K562 (cell line): ENCODE measurements around the gene PDZD8. TPM values are rescaled to one million over a fixed set of nuclear protein-coding genes. Genes with fewer than 3 reads are reported as not detected.
A peak's percentile ranks its signal among the peaks of the same experiment; 100 is the strongest.

ENCODE experiments used
- ATF7 ChIP-seq: fragments of 450-650 bp; IDR thresholded peaks from 2 replicates; pipeline ENCODE4 v1.7.1; 2014; ENCODE audit warnings: mild to moderate bottlenecking, moderate library complexity
- BDP1 ChIP-seq: IDR thresholded peaks from 3 replicates; pipeline ENCODE4 v1.6.1; 2011; ENCODE audit not compliant: insufficient read length, insufficient read depth
- BRD4 ChIP-seq: fragments of 200-600 bp; sonication (generic); IDR thresholded peaks from 2 replicates; pipeline ENCODE4 v1.6.1; 2017; ENCODE audit warnings: inconsistent platforms
- CHCHD3 ChIP-seq: fragments of 250-450 bp; sonication (Bioruptor Pico); IDR thresholded peaks from 2 replicates; pipeline ENCODE4 v2.1.2; 2022; ENCODE audit warnings: mild to moderate bottlenecking
- EHMT2 ChIP-seq: fragments of 450-650 bp; IDR thresholded peaks from 2 replicates; pipeline ENCODE4 v1.6.1; 2018; ENCODE audit warnings: antibody characterized with exemption
- GATAD2B ChIP-seq: fragments of 450-650 bp; IDR thresholded peaks from 2 replicates; pipeline ENCODE4 v1.6.1; 2017; ENCODE audit warnings: mild to moderate bottlenecking, borderline replicate concordance
- HDAC1 ChIP-seq, 2 experiments: fragments of 450-650 bp; IDR thresholded peaks; 2 replicates each; pipeline ENCODE4 v1.6.1; 2016 to 2017; ENCODE audit warnings: inconsistent platforms in 1 of 2, mild to moderate bottlenecking in 1 of 2, moderate library complexity in 1 of 2
- KAT2B ChIP-seq: IDR thresholded peaks from one replicate; pipeline ENCODE4 v1.6.1; 2012; ENCODE audit warnings: low read depth, mild to moderate bottlenecking, control low read depth, inconsistent platforms, low read length, moderate library complexity
- MYBL2 ChIP-seq, 2 experiments: fragments of 450-650 bp in 1 of 2; sonication (generic) in 1 of 2; formaldehyde crosslinking in 1 of 2; IDR thresholded peaks; 2 replicates each; pipeline versions ENCODE4 v1.6.1 to v1.8.1; 2017 to 2022; ENCODE audit warnings: borderline replicate concordance in 1 of 2, inconsistent platforms in 1 of 2, low read depth in 1 of 2, mild to moderate bottlenecking in 1 of 2, missing genetic modification reagents in 1 of 2, moderate library complexity in 1 of 2
- PHB ChIP-seq: fragments of 250-450 bp; sonication (Bioruptor Pico); IDR thresholded peaks from 2 replicates; pipeline ENCODE4 v1.5.0; 2021
- RBBP5 ChIP-seq: fragments of 200-600 bp; sonication (generic); IDR thresholded peaks from 2 replicates; pipeline ENCODE4 v1.6.1; 2012; ENCODE audit warnings: borderline replicate concordance, mild to moderate bottlenecking, low read length, control low read depth, inconsistent platforms; ENCODE audit not compliant: insufficient read depth, poor library complexity, severe bottlenecking
- SIN3B ChIP-seq: fragments of 450-650 bp; IDR thresholded peaks from 2 replicates; pipeline ENCODE4 v1.6.1; 2017; ENCODE audit warnings: low read depth, mild to moderate bottlenecking, moderate library complexity
- SIX5 ChIP-seq, 2 experiments: IDR thresholded peaks; 2 replicates each; pipeline ENCODE4 v1.6.1; 2011; ENCODE audit warnings: low read length in 2 of 2, borderline replicate concordance in 1 of 2, low read depth in 1 of 2, mild to moderate bottlenecking in 1 of 2, moderate library complexity in 1 of 2; ENCODE audit not compliant: insufficient read depth in 1 of 2
- SMARCA5 ChIP-seq: fragments of 450-650 bp; IDR thresholded peaks from 2 replicates; pipeline ENCODE4 v1.6.1; 2016
- SREBF1 ChIP-seq: fragments of 150-350 bp; IDR thresholded peaks from 2 replicates; pipeline ENCODE4 v1.6.1; 2014; ENCODE audit warnings: antibody characterized with exemption, low read depth, low read length, borderline replicate concordance
- TAF7 ChIP-seq: fragments of 450-650 bp; IDR thresholded peaks from 2 replicates; pipeline ENCODE4 v1.6.1; 2016; ENCODE audit warnings: missing genetic modification characterization, missing compliant biosample characterization
- TBP ChIP-seq: optimal IDR thresholded peaks from 2 replicates; pipeline ENCODE3; 2011; ENCODE audit warnings: low read depth, low read length, improper control_type of control experiment
- TGIF2 ChIP-seq: sonication (generic); formaldehyde crosslinking; IDR thresholded peaks from 2 replicates; pipeline ENCODE4 v1.8.1; 2022; ENCODE audit warnings: mild to moderate bottlenecking, missing genetic modification reagents, moderate library complexity
- ZNF583 ChIP-seq: fragments of 250-450 bp; sonication (Bioruptor Pico); IDR thresholded peaks from 2 replicates; pipeline ENCODE4 v1.4.0; 2020
- polyA plus RNA-seq, 8 experiments: library from polyadenylated mRNA; depleted of rRNA in 4 of 8; stranded (reverse) in 5 of 8; unstranded in 3 of 8; fragments of >200 nt; fragmentation: Nextera tagmentation in 2 of 8; fragmentation: Illumina TruSeq in 1 of 8; extraction: Ambion mirVana in 2 of 8; extraction: Trizol in 1 of 8; gene quantifications; 2 replicates each; pipeline versions ENCODE4 v1.2.1 to v1.2.3, GENCODE V29; 2011 to 2014; ENCODE audit warnings: inconsistent platforms in 1 of 8, missing spikeins in 1 of 8
- total RNA-seq, 7 experiments: library from RNA; depleted of rRNA in 6 of 7; stranded (reverse); fragments of >200 nt in 6 of 7; fragmentation: Illumina TruSeq in 2 of 7; extraction: Trizol in 2 of 7; gene quantifications; 2 replicates each; pipeline versions ENCODE4 v1.2.1 to v1.2.3, GENCODE V29; 2011 to 2021; ENCODE audit warnings: low replicate concordance in 1 of 7
- TF ChIP-seq, protein P1 (sequence below), 2 experiments: fragments of 450-650 bp in 1 of 2; IDR thresholded peaks; 2 replicates each; pipeline ENCODE4 v1.6.1; 2011 to 2017; ENCODE audit warnings: low read depth in 2 of 2, antibody characterized with exemption in 1 of 2, borderline replicate concordance in 1 of 2, low read length in 1 of 2, mild to moderate bottlenecking in 1 of 2, mixed read lengths in 1 of 2; ENCODE audit not compliant: control insufficient read depth in 1 of 2
- TF ChIP-seq, protein P2 (sequence below): sonication (generic); formaldehyde crosslinking; IDR thresholded peaks from 2 replicates; pipeline ENCODE4 v1.5.0; 2020; ENCODE audit warnings: missing genetic modification reagents
- TF ChIP-seq, protein P3 (sequence below): sonication (generic); formaldehyde crosslinking; IDR thresholded peaks from 2 replicates; pipeline ENCODE4 v1.8.0; 2022; ENCODE audit warnings: mild to moderate bottlenecking, missing genetic modification reagents
- TF ChIP-seq, protein P4 (sequence below): fragments of 450-650 bp; formaldehyde crosslinking; IDR thresholded peaks from 2 replicates; pipeline ENCODE4 v1.4.0; 2022; ENCODE audit warnings: mild to moderate bottlenecking, moderate library complexity

The PDZD8 gene
- total and polyA plus RNA-seq, 9 of the 15 experiments (the other 6 are each of a cell fraction or from before 2014, with no cell fraction given): 5.5 to 53.4 (median 36.8) TPM

DNA sequence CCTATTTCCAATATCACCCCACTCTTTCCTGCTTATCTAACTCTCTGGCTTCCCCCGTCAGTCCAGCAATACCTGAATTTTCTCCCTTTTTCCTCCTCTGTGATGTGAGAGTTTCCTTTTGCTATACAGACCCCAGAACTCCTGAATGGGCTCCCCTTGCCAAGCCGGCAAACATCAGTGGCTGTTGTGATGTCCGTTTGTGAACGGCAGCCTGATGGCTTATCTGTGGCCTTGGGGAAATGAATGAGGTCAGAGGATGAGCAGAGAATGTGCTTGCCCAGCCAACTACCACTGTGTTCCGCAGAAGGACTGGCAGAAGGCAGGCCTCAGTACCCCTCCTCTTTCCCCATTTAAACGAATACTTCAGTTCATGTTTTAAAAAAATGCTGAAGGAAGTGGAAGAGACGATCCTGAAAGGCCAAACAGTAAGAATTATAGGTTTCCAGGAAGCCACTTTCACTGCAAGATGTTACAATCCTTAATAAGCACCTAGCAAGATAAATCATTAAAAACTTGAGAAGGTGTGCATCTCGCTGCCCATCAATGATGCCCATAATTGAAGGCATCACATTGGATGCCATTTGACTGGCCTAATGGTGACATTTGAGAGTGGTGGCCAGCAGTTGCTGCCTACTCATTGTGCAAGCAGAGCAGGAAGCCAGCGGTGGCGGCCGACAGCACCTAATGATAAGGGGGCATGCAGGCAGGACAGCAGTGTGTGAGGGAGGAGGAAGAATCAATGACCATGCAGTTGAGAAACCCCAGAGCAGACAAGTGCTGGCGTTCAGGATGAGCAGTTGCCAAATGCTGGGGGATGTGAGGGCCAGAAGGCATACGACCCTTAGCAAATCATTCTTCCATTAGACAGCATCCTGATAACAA, 102.8 kb downstream of the PDZD8 start (continued):
- TF ChIP-seq, protein P1, sequence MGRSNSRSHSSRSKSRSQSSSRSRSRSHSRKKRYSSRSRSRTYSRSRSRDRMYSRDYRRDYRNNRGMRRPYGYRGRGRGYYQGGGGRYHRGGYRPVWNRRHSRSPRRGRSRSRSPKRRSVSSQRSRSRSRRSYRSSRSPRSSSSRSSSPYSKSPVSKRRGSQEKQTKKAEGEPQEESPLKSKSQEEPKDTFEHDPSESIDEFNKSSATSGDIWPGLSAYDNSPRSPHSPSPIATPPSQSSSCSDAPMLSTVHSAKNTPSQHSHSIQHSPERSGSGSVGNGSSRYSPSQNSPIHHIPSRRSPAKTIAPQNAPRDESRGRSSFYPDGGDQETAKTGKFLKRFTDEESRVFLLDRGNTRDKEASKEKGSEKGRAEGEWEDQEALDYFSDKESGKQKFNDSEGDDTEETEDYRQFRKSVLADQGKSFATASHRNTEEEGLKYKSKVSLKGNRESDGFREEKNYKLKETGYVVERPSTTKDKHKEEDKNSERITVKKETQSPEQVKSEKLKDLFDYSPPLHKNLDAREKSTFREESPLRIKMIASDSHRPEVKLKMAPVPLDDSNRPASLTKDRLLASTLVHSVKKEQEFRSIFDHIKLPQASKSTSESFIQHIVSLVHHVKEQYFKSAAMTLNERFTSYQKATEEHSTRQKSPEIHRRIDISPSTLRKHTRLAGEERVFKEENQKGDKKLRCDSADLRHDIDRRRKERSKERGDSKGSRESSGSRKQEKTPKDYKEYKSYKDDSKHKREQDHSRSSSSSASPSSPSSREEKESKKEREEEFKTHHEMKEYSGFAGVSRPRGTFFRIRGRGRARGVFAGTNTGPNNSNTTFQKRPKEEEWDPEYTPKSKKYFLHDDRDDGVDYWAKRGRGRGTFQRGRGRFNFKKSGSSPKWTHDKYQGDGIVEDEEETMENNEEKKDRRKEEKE (IDR thresholded peaks at IDR 0.05; ENCODE audit: borderline replicate concordance in 1 of 2, control insufficient read depth in 1 of 2, low read depth in 2 of 2, low read length in 1 of 2): no peak
- TF ChIP-seq SIN3B (no peak), SMARCA5 (no peak), SIX5 (IDR thresholded peaks at IDR 0.05; ENCODE audit: borderline replicate concordance in 1 of 2, insufficient read depth in 1 of 2, low read depth in 1 of 2, low read length in 2 of 2) (no peak), RBBP5 (no peak), TGIF2 (CRISPR knock-in tag) (no peak), HDAC1 (IDR thresholded peaks at IDR 0.05) (no peak), PHB (CRISPR knock-in tag) (no peak), KAT2B (no peak), GATAD2B (no peak), TBP (no peak), ZNF583 (CRISPR knock-in tag) (no peak), EHMT2 (no peak), SREBF1 (no peak), ATF7 (0 out of 2 replicates have a peak, but pooled peaks have one; percentile 24), MYBL2 (IDR thresholded peaks at IDR 0.05; ENCODE audit: low read depth) (no peak), MYBL2 (CRISPR knock-in tag; IDR thresholded peaks at IDR 0.05; ENCODE audit: borderline replicate concordance) (no peak), BDP1 (no peak), TAF7 (tag) (no peak), BRD4 (no peak), CHCHD3 (CRISPR knock-in tag) (no peak)
- TF ChIP-seq, protein P2, sequence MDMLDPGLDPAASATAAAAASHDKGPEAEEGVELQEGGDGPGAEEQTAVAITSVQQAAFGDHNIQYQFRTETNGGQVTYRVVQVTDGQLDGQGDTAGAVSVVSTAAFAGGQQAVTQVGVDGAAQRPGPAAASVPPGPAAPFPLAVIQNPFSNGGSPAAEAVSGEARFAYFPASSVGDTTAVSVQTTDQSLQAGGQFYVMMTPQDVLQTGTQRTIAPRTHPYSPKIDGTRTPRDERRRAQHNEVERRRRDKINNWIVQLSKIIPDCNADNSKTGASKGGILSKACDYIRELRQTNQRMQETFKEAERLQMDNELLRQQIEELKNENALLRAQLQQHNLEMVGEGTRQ (CRISPR knock-in tag): no peak
- TF ChIP-seq, protein P3, sequence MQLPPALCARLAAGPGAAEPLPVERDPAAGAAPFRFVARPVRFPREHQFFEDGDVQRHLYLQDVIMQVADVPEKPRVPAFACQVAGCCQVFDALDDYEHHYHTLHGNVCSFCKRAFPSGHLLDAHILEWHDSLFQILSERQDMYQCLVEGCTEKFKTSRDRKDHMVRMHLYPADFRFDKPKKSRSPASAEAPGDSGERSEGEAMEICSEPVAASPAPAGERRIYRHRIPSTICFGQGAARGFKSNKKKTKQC (CRISPR knock-in tag): no peak
- TF ChIP-seq, protein P4, sequence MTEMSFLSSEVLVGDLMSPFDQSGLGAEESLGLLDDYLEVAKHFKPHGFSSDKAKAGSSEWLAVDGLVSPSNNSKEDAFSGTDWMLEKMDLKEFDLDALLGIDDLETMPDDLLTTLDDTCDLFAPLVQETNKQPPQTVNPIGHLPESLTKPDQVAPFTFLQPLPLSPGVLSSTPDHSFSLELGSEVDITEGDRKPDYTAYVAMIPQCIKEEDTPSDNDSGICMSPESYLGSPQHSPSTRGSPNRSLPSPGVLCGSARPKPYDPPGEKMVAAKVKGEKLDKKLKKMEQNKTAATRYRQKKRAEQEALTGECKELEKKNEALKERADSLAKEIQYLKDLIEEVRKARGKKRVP (CRISPR knock-in tag): no peak
